Retina (tissue), 1 donor: ENCODE measurements around the gene TUT1.
"Not testable (repeated sequence)": the region's sequence is repeated elsewhere in the genome, so short reads cannot be mapped to it uniquely, and the experiment has no call there.

ENCODE experiments used
- DNase-seq: peaks from one replicate; pipeline ENCODE4 v3.0.0-alpha.2; 2016

TUT1 gene

DNA sequence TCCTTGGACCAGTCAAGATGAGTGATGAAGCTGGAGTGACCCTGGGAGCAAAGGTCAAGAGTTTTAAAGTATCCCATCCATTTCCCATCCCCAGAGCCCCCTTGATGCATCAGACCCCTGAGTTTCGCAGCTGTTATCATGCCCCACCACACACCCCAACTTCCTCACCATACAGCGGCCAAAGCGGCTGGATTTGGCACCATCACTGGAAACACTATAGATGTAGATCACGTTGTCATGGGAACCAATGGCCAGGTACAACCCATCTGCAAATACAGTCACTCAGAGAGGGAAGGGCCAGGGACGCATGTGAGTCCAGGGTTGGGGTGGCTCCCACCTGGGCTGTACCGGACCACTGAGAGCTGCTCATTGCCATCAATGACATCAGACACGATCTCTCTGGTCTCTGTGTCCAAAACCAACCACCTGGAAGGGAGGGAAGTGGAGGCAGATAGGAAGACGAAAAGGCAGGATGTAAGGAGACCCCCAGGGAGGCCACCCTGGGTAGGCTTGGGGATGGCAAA is 12.5 kb upstream of the TUT1 start:
- no peak for DNase-seq

DNA sequence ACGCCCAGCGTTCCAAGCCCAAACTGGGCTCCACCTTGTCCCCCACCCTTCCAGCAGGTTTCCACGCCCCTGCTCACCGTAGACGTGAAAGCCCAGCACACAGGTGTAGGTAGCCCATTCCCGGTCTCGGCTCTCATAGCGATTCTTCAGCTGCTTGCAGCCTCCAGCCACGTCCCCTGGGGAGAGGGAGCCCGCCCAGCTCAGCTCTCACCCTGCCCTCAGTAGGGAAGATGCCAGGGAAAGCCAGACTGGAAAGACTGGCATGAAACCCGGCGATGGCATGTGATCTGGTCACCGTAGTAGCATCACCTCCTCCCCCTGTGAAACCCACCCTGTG is 11.7 kb upstream of the TUT1 start:
- no peak for DNase-seq

DNA sequence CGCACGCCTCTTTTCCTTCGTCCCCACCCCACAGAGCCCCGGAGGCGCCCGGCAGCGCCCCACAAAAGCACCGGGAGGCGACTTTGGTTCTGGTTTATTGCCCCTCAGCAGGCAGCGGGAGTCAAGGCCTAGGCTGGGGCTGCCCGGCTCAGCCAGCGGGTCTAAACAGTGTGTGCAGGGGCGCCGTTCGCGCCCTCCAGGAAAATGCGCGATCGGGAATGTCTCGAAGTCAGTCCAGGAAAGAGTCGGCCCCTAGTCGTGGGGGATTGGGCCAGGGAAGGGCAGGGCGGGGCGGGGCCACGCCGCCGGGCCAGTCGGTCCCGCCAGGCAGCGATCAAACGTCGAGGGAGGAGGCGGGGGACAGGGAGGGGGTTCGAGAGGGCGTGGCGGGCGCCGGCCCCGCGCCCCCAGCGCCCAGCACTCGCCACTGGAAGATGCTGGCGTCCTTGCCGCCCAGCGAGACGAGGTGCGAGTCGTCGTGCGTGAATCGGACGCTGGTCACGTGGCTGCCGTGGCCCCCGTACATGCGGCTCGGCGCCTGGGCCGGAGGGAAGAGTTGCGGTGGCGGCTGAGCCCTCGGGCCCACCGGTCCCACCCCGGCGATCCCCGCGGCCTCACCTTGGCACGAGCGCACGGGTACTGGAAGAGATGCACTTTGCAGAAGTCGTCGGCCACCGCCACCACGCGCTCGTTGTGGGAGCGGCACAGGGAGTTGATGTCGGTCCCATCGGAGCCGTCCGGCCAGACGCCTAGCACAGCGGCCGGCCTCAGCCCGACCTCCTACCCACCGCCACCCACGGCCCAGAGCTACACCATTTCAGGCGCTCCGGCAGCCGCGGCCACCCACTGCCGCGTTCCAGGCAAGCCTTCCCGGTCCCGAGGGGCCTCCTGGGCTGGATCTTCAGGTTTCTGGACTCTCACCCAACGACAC is 11.1 kb upstream of the TUT1 start:
- DNase-seq = peak; percentile 82

DNA sequence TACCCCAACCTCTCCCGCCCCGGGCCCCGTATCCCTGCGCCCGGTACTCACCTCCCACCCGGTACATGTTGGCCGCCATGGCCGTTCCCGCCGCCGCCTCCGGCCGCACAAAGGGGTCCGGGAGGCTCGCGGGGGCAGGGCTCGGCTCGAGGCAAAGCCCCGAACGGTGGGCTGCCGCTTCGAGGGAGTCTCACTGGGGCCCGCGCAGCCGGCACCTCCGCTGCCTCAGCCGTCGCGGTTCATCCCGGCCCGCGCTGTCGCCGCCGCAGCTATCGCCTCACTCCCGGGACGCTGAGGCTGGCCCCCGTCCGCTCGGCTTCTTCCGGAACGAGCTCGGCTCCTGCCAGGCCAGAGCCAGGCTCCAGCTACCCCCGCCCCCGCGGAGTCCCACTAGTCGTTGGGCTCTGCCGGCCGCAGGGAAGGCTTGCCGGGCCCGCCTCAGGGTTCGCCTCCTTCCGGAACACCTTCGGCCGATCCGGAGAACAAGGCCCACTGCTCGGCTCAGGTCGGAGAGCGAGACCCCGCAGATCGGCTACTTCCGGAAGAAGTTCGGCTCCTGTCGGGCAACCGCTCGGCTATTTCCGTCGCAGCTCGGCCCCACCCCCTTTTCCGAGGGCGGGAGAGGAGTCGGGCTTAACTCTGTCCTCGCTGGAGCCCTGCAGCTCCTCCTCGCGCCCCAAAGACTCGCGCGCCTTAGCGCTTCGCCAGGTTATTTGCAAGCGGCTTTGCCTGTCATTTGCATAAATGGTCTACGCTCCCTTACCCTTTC is 10.2 kb upstream of the TUT1 start, which contains the start of gene MTA2:
MTA2 (minus strand) TSS at position 494 of the 769 bp plus-strand sequence; CDS start at position 79, 415 bp downstream.
- DNase-seq = peak; percentile 99

DNA sequence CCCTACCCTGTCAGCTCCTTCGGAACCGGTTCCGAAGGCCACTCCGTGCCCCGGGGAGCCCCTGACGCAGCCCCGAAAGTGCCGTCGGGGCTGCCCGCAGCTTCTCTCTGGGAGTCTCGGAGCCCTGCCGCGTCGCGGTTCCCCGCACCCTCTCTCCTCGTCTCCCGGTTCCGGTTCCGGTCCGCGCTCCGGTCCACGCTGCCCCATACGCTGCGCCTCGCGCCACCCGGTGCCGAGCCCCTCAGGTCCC is 9.7 kb upstream of the TUT1 start:
- no peak for DNase-seq

DNA sequence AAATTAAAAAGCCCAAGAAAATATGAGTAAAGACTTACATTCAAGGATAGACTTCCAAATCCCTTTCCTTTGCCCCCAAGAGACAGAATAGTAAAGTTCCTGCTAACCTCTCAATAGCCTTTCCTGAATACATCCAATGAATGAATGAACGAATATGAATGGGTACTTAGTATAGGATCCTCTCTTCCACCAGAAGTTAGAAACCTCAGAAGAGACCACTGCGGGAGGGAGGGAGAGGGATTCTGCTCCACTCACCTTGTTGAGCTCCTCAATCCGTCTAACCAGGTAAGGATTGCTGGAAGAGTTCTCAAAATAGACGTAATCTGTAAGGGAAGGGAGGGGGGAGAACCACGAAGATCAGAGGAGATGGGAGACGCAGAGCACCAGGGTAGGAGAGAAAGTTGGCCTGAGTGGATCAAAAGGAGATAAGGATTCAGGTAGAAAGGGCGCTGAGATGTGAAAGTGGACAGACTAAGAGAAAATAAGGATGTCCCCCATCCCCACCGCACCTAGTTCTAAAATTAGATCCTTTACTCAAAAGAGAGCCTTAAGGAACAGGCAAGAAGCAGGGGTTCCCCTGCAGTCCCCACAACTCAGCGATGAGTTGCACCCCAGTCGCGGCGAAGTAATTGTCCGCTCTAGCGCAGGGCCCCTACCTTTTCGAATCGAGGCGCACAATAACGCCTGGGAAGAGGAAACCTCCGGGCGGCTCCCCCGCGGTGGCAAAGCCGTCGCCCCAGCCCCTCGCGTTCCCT is 9.2 kb upstream of the TUT1 start:
- DNase-seq = peak; percentile 15

DNA sequence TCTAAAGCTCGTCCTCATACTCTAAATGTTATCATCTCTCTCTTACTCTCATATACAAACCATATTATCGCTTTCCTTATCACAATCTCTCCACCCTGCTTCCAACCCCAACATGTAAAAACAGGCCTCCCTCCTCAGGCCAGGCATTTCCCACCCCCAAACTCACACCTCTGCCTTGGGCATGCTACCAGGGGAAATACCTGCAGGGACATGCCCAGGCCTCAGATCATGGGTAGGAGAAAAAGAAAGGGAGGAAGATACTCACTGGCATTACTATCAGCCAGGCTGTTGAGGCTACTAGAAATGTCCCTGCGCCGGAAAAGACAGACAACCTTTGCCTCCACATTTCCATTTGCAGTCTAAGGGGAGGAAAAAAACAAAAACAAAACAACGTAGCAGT is 8.6 kb upstream of the TUT1 start:
- DNase-seq = no peak

DNA sequence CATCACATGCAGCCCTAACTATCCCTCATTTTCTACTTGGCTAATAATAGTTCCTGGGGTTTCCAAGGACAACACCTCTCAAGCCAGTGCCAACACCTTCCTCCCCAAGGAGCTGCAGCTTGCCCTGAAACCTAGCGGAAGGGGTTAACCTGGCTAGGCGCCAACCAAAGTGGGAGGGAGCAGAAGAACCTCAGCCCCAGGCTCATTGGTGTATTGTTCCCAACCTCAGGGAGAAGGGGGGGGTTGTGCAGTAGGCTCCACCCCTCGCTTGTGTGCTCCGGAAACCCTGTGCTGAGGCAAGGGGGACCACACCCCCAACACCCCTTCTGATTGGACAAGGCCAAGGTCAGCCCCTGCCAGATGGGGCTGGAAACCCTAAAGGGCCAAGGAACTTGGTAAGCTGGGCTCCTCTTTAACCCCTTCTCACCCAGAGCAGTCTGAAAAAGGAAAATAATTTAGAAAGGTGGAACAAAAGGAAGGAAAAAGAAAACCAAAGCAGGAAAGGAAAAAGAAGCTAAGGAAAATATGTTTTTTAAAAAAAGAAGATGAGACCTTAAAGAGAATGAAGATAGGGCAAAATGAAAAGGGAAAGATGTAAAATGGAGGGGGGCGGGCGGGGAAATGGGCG is 7.9 kb upstream of the TUT1 start:
- peak; percentile 87 for DNase-seq

DNA sequence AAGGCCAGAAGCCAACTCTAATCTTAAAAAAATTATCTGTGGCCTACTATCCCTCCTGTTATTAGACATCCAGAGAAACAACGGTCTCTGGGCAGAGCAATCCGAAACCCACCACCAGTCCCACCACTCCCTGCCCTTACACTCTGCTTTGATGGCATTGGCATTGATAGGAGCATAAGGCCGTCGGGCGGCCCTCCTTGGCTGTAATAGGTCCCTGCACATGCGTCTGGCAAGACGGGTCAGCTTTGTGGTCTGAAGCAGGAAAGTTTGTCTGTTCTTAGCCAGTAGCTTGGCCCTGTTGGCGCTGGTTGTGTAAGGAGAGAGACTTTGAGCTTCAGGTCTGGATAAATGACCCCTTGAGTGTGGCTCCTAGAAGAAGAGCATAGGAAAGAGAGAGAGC is 3.8 kb upstream of the TUT1 start:
- no peak for DNase-seq

DNA sequence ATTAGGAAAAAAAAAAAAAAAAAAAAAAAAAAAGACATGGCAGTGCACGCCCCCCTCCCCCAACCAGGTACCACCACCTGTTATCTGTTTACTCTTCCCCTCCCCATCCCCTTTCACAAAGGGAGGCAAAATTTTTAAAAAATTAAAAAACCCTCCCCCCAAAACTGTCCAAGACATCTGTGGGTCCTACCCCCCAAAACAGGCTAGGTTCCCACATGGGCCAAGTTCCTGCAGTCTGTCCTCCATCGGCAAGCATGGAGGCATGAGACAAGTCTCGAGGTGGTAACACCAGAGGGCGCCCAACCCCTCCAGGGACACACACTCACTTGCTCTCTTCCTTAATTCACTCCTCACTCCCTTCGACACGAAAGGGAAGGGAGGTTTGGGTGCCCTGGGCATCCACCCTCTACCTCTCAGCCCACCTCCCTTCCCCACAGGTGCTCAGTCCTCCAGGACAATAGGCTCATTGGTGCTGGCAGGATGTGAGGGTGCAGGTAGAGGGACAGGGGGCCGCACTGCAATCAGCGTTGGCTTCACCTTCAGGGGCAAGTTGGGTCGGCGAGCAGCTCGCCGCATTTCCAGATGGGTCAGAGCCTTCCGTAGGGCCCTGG is 2.2 kb upstream of the TUT1 start:
- DNase-seq = peak; percentile 64

DNA sequence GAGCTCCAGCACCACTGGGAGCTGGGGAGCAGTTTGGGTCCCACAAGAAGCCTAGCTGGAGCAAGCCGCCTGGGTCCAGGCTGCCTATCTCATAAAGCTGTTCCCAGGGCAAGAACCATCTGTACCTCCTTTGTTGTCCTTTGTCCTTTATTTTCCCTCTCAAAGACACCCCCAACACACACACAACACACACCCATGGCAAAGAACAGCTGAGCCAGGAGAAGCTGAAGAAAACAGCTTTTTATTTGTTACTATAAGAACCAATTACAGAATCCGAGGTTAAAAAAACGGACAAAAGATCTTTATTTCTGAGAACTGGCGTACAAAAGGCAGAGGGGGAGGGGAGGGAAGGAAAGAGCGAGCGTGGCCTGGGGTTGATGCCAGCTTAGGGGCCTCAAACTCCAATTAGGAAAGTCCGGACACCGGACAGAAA is 1.7 kb upstream of the TUT1 start:
- no peak for DNase-seq

DNA sequence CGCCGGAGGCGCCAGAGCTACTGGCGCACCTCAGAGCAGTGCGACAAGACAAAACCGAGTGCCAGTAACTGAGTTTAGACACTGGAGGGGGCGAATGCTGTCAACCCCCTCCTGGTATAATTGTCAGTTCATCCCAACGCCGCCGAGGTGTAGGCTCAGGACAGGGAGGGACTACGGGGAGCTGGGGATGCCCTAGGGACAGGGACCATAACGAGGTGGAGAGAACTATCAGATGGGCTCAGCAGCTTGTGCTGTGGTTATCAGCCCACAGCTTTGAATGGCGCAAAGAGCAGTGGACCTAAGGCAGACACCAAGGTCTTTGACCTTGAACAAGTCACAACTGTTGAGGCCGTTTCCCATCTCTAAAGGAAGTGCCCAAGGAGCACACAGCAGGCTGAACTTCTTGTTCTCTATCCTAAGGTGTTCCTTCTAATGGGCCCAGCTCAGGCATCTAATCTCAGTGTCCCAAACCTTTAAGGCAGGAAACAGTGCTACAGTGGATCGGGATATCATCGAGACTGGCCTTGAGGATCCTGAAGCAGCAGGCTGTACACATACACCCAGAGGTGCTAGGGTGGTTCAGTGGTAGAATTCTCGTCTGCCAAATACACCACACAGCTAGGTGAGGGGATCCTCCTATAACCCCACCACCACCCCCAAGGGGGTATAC is 958 bp upstream of the TUT1 start:
- DNase-seq = no peak

DNA sequence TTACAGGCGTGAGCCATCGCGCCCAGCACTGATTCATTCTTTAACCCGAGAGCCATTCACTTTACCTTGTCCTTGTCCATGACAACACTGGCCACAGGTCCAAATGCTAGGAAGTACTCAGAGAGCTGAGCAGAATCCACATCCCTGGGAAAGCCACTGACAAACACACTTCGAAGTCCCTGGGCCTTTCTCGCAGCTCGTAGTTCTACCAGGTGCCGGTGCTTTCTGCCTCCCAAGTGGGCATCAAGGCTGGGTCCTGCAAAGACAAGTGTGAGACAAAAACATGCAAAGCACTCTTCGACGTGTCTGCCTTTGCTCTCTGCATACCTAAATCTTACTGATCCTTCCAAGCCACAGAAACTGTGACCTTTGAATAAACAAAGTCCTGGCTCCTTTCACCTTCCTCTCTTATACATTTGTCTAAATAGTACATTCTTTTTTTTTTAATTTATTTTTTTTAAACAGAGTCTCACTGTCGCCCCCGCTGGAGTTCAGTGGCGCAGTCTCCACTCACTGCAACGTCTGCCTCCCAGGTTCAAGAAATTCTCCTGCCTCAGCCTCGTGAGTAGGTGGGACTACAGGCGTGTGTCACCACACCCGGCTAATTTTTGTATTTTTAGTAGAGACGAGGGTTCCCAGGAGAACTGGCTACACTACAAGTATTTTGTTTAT is 2.2 kb downstream of the TUT1 start:
- DNase-seq = no peak

DNA sequence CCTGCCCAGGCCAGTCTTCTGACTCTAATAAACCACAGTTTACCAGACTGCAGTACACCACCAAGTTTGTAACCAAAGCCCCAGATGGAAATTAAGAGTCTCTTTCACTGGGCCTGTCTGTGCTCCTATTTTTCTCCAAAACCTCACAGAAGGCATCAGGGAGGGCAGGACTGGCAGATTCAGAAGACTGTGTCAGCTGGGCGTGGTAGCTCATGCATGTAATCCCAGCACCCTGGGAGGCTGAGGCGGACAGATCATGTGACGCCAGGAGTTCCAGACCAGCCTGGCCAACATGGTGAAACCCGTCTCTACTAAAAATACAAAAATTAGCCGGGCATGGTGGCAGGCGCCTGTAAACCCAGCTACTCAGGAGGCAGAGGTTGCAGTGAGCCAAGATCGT is 6.0 kb downstream of the TUT1 start:
- DNase-seq = not testable (repeated sequence)

DNA sequence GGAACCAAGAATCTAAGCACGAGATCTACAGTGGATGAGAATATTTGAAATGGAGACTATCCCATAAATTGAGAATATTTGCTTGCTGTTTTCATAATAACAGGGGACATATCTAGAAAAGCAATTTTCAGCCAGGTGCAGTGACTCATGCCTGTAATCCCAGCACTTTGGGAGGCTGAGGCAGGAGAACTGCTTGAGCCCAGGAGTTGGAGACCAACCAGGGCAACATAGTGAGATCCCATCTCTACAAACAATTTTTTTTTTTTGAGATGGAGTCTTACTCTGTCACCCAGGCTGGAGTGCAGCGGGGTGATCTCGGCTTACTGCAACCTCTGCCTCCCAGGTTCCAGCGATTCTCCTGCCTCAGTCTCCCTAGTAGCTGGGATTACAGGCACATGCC is 9.6 kb downstream of the TUT1 start:
- not testable (repeated sequence) for DNase-seq

DNA sequence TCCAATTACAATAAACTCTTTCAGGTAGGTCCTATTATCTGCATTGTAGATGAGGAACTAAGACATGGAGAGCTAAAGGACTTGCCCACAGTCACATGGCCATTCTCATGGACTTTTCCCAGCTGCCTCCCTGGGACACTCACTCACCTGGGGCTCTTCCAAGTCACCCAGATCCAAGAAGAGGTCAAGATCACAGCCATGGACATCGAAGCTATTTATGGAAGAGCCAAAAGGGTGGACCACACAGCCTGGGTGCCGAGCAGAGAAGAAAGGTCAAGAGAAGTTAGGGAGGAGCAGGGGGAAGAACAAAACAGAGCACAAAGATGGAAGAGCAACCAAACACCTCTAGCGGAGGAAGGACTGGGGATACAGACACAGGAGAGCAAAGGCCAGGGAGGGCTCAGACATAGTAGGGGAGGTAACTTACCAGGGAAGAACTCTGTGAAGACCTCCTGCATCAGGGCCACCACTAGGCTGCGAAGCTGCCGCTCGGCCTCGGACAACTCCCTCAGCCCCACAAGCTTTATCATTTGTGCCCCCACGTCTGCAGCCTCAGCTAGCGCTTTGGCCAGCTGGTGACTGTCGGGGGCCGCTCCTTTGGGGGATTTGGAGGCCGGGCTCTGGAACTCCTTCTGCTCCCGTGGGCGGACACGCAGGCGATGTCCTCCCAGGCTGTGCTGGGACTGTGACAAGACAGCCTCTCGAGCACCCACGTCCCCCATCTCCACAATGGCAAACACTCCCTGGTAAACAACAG is 10.2 kb downstream of the TUT1 start:
- no peak for DNase-seq

DNA sequence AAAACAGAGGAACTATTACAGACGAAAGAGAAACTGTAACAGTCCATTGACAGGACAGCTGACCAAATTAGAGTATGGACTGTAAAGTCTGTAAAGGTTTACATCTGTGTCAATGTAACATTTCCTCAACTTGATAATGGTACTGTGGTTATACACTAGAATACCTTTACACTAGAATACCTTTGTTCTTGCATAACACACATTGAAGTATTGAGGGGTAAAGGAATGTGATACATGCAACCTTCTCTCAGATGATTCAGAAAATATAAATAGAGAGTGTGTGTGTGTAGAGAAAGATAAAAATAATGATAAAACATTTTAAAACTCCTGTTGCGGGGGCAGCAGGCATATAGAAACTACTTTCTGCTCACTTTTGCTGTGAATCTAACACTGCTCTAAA is 12.1 kb downstream of the TUT1 start:
- no peak for DNase-seq

DNA sequence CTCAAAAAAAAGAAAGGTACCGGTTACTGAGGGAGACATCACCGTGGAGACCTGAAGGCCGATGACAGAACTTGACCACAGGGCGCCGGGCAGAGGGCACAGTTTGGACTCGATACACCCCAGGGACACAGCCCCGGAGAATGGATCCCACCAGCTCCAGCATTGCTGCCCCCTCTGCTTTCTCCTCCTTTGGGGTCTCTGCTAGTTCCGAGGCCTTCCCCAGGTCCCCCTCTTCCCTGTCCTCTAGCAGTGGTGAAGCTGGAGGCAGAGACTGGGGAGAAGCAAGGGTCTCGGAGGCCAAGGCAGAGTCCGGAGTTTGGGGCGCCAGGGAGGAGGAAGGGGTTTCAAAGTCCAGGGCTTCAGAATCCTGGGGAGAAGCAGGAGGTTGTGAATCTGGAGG is 12.8 kb downstream of the TUT1 start:
- DNase-seq = no peak

DNA sequence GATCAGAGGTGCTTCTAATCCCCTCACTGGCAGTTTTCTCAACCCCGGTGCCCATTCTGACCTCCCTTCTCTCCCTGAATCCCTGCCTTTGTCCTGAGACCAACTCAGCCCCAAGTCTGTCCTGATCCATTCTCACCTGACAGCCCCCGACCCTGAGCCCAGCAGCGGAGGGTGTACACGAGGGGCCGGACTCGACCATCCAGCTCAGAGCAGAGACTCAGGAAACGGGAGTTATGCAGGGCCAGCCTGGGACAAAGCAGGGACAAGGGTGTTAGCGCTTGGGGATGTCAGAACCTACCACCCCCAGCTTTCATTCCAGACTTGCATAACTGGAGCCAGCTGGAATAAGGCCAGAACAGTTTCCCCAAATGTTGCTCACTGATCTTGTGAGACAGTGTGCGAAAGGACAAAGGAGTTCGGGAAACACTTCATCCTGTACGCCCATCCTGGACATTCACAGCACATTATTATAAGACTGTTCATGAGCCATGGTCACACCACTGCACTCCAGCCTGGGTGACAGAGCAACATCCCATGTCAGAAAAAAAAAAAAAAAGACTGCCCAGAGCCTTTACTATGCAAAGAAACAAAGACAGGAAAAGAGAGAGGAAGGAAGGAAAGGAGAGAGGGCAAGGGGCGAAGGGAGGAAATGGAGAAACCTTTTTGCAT is 14.1 kb downstream of the TUT1 start:
- DNase-seq = no peak

DNA sequence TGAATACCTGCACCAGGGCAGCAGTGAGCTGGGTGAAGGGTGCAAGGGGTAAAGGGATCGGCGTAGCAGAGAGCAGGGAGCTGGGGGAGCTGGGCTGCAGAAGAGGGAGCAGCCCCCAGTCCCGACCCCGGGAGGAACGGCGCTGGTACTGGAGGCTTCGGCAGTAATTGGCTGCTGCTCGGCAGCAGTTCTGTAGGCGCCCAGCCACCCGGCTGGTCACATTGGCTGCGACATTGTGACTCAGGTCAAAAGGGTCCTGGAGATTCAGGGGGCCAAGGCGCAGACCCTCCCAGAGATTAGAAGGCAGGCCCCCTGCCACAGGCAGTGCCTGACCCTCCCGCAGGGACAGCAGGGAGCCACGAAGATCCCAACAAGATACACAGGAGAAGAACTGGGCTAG is 15.5 kb downstream of the TUT1 start:
- no peak for DNase-seq
